Prostate gland (tissue), 2 donors: ENCODE data around the gene ACOXL.

Experiments
- POLR2A ChIP-seq: fragments of 450-650 bp; IDR thresholded peaks from one replicate; pipeline ENCODE4 v1.6.1; 2016; ENCODE audit warnings: antibody characterized with exemption, mild to moderate bottlenecking
- POLR2AphosphoS5 ChIP-seq: sonication (generic); formaldehyde crosslinking; IDR thresholded peaks from one replicate; pipeline ENCODE4 v1.6.1; 2017; ENCODE audit warnings: antibody characterized with exemption
- TF ChIP-seq, protein P1 (sequence below), 4 experiments: fragments of 200-600 bp in 2 of 4; fragments of 450-650 bp in 2 of 4; sonication (generic) in 2 of 4; IDR thresholded peaks; 1 replicate in 3 of 4; 2 replicates in 1 of 4; pipeline ENCODE4 v1.5.1; 2016 to 2019; ENCODE audit warnings: antibody characterized with exemption in 4 of 4, mild to moderate bottlenecking in 2 of 4, moderate library complexity in 2 of 4

DNA sequence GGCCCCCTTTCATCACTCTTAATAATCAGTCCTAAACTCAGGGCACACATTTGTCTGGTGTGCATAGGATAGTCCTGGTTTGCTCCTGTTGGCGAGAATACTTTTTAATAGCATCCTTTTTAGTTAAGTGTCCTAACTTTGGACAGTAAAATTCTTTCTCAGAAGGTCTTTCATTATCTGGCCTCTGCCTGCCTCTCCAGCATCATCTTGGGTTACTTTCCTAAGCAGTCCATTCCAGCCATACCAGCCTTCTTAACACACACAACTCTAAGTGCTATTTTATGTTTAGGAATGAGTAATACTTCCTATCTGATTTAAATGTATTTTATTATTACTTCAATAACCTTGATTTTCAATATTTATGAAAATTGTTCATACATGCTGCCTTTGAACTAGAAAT, 151.0 kb downstream of the ACOXL start:
- TF ChIP-seq, protein P1, sequence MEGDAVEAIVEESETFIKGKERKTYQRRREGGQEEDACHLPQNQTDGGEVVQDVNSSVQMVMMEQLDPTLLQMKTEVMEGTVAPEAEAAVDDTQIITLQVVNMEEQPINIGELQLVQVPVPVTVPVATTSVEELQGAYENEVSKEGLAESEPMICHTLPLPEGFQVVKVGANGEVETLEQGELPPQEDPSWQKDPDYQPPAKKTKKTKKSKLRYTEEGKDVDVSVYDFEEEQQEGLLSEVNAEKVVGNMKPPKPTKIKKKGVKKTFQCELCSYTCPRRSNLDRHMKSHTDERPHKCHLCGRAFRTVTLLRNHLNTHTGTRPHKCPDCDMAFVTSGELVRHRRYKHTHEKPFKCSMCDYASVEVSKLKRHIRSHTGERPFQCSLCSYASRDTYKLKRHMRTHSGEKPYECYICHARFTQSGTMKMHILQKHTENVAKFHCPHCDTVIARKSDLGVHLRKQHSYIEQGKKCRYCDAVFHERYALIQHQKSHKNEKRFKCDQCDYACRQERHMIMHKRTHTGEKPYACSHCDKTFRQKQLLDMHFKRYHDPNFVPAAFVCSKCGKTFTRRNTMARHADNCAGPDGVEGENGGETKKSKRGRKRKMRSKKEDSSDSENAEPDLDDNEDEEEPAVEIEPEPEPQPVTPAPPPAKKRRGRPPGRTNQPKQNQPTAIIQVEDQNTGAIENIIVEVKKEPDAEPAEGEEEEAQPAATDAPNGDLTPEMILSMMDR (IDR thresholded peaks at IDR 0.05), result no peak
- TF ChIP-seq POLR2A (no peak), POLR2AphosphoS5 (no peak)
